GM12865 (cell line): ENCODE data around the gene CD38.

Experiments
- DNase-seq: peaks from one replicate; pipeline ENCODE4 v3.0.0; 2010; ENCODE audit warnings: low read depth
- H3K4me3 ChIP-seq: 2 replicates; pipeline ENCODE4 v1.5.1; 2011; ENCODE audit warnings: mild to moderate bottlenecking, low read depth, low read length, control low read depth
- TF ChIP-seq, protein P1 (sequence below): IDR thresholded peaks from 2 replicates; pipeline ENCODE4 v1.5.1; 2011; ENCODE audit warnings: low read length, control low read depth, low read depth, inconsistent platforms; ENCODE audit not compliant: insufficient read depth; ENCODE audit errors: missing control alignments

The CD38 gene

DNA sequence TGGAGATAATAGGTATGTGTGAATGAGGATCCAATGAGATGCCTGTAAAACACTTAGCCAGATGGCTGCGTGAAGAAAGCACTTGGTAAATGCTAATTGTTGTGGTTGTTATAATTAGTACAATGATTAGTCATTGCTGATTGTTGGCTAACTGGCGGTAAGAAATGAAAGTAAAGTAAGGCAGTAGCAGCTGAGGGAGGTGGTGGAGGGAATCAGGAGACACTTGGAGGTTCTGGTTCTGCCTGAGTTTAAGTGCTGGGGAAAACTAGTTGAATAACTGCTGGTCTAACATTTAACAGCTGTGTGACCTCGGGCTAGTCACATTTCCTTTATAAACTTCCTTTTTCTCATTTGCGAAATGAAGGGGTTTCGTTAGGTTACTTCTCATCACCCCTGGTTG, 30.9 kb downstream of the CD38 start:
- TF ChIP-seq, protein P1, sequence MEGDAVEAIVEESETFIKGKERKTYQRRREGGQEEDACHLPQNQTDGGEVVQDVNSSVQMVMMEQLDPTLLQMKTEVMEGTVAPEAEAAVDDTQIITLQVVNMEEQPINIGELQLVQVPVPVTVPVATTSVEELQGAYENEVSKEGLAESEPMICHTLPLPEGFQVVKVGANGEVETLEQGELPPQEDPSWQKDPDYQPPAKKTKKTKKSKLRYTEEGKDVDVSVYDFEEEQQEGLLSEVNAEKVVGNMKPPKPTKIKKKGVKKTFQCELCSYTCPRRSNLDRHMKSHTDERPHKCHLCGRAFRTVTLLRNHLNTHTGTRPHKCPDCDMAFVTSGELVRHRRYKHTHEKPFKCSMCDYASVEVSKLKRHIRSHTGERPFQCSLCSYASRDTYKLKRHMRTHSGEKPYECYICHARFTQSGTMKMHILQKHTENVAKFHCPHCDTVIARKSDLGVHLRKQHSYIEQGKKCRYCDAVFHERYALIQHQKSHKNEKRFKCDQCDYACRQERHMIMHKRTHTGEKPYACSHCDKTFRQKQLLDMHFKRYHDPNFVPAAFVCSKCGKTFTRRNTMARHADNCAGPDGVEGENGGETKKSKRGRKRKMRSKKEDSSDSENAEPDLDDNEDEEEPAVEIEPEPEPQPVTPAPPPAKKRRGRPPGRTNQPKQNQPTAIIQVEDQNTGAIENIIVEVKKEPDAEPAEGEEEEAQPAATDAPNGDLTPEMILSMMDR = no peak
- no peak overlapping the region for H3K4me3 ChIP-seq
- peak; percentile 45 for DNase-seq

DNA sequence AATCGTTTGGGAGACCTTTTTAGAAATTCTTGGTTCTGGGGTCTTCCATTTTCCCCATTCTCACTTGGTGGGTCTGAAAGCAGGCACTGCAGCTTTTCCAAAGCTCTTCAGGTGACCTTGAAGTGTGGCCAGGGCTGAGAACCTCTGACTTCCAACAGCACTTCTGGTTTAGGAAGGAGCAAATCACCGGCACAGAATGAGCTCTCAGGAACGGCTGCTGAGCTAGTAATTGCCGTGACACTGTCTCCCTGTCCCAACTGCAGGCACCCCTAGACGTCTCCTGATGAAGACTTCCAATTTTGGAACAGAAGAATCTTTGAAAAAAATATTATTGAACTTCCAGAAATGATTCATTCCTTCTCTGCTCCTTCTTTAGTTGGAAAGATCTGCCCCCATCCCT, 31.3 kb downstream of the CD38 start:
- DNase-seq = no peak
- no peak overlapping the region for H3K4me3 ChIP-seq
- TF ChIP-seq, protein P1 = no peak

DNA sequence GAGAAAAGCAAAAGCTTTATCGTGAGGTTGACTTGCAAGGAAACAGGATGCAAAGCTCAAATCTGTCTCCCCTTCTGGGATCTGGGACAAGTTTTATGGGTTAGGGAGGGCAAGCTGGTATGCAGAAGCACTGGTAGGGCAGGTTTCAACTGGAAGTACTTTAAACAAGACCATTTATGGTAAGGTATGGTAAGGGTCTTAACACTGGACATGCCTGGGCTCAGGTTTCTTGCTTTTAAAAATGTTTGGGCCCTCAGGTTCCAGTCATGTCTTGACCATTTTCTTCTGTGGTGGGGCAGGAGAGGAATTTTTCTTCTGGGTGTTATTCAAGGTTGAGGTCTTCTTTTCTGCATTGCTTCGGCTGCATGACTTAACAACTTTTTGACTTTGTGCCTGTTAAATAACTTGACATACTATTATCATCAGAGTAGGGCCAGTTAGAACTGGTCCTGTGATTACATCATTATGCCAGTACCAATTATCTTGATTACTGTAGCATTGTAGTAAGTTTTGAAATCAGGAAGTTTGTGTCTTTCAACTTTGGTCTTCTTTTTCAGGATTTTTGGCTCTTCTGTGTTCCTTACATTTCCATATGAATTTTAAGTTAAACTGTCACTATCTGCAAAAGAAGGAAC, 33.7 kb downstream of the CD38 start:
- TF ChIP-seq, protein P1 = no peak
- DNase-seq = no peak
- H3K4me3 ChIP-seq = no peak overlapping the region

DNA sequence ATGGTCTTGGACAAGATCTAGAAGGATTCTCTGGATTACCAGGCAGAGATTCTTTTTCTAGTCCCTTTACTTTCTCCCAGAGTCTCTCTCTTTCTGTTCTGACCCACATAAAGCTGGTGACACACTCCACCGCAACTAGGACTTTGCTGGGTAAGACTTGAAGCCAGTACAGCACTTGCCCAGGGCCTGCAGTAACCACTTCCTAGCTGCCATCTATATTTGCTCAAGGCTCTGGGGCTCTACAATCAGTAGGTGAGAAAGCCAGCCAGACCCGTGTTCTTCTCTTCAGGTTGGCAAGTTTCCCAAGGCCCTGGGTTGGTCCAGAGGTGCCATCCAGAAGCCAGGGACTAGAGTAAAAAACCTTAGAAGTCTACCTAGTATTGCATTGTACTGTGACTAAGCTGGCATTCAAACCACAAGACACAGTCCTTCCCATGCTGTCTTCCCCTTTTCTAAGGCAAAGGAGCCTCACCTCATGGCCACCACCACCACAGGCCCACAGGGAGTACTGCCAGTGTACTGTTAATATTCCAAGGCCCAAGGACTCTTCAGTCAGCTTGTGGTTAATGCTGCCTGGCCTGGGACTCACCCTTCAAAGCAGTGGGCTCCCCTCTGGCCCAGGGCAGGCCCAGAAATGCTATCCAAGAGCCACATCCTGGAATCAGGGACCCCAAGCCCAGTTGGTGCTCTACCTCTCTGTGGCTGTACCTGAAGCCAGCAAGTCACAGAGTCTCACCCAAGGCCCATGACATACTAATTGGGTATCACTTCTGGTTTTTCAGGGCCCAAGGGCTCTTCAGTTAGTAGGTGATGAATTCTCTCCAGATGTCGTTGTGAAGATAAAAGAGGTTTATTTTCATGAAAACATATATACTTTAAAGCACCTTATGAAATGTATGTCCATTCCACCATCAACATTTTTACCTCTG, 54.7 kb downstream of the CD38 start:
- no peak overlapping the region for H3K4me3 ChIP-seq
- TF ChIP-seq, protein P1 = no peak
- DNase-seq = no peak

DNA sequence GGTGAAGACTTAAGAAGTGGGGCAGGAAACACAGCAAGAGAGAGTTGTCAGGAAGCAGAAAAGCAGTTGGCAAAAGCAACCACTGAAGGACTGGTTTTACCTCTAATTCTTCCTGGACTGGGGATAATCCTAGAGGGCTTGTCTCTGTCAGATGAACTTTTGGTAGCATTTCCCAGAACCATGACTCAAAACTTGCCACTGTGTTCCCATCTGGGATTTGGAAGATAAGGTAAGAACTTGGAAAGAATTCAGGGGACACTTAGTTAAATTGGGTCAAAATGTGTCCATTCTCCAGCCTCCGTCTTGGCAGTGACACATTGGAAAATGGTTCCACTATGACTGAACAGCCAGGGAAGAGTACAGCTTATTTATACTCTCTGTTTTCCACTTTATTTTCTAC, 55.7 kb downstream of the CD38 start:
- H3K4me3 ChIP-seq = no peak overlapping the region
- TF ChIP-seq, protein P1 = no peak
- DNase-seq = no peak

DNA sequence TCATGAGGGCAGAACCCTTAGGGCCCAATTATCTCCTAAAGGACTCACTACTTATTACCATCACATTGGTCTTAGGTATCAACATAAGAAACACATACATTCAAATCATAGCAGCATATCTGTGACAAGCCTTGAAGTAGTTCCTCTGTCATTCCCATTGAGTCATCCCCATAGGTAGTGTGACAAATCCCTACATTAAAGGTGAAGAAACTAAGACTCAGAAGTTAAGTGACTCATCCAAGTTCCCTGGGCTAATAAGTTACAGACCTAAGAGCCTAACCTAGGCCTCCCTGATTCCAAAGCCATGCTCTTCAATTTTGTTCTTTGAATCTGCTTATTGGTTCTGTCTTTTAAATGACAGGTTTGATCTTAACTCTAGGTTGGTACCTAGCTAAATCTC, 58.2 kb downstream of the CD38 start:
- TF ChIP-seq, protein P1 = no peak

More for the DNA sequence above, 58.2 kb downstream of the CD38 start:
- H3K4me3 ChIP-seq = no peak overlapping the region
- DNase-seq = no peak
